GM18951 (cell line): Measurements from ENCODE around the gene VAV2.

Source experiments
- POLR2A ChIP-seq: IDR thresholded peaks from 4 replicates; pipeline ENCODE4 v1.6.1; 2011; ENCODE audit warnings: mild to moderate bottlenecking; ENCODE audit not compliant: insufficient read length, insufficient read depth; ENCODE audit errors: extremely low read depth
- in situ Hi-C: fragments of 300-500 bp; cut with MboI; formaldehyde crosslinking; loops from one replicate; pipeline ENCODE4 v1.12.0; 2022; ENCODE audit warnings: low sequenced_read_pairs, mixed read lengths, inconsistent platforms; ENCODE audit not compliant: unreplicated experiment

VAV2 gene

DNA sequence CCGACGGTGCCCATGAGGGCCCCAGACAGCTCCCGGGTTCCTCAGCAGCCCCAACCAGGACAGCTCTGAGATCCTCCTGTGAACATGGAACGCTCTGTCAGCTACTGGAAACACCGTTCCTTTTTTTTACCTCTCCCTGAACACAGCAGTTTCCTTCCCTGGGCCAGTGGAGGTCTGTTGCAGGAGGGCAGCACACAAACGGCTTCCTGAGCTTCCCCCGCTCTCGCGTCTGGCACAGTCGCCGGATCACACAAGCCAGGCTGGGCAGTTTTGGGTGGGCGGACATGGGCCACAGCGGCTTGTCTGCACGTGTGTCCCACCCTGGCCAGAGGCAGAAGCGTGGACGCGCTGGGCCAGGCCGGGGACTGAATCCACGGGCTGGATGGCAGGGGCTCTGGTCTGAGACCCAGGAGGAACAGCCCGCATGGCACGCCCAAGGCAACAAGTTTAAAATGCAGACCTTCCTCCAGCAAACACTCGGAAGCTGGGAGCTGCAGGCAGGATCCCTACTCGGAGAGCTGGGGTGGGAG, 147.2 kb downstream of the VAV2 start:
- in situ Hi-C loops = no loop called here
- no peak for TF ChIP-seq POLR2A

DNA sequence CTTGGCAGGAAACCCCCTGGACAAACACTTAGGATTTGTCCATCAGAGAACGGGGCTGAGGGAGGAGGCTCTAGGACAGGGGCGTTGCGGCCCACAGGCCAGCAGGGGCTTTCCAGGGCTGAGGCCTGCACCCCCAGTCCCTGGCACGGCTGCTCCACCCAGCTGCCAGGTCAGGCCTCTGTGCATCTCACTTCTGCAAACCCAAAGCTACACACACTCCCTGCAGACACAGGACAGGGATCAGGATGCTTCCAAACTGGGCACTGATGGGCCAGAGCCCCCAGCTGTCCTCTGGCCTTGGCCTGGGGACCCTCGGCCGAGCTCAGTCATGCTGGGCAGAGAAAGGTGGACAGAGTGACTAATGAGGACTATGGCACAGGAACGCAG, 147.7 kb downstream of the VAV2 start:
- in situ Hi-C loops = no loop called here
- no peak for TF ChIP-seq POLR2A

DNA sequence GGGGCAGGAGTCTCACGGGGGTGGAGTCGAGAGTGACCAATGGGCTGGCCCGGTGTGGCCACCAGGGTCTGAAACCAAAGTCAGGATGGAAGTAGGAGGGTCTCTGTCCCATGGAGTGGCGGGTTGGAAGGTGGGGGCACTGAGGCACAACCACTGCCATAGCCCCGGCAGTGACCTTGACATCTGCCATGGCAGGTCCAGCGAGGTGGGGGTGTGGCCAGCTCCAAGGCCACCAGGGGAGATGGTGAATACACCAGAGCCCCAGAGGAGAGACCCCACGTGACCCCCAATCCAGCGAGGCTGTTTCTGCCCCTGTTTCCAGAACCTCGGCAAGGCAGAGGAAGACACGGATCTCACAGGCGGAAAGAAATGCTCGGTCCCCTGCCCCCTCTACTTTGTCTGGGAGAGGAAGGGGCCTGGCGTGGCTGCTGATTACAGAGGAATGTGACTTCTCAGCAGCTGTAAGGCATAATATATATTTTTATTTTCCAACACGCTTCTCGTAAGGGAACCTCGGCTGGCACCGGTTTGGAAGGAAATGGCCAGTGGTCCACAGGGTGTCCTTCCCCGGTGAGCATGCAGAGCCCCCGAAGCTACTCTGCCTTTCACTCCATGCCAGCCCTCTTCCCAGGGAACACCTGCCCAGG, 148.2 kb downstream of the VAV2 start:
- in situ Hi-C loops = no loop called here
- TF ChIP-seq POLR2A = no peak

DNA sequence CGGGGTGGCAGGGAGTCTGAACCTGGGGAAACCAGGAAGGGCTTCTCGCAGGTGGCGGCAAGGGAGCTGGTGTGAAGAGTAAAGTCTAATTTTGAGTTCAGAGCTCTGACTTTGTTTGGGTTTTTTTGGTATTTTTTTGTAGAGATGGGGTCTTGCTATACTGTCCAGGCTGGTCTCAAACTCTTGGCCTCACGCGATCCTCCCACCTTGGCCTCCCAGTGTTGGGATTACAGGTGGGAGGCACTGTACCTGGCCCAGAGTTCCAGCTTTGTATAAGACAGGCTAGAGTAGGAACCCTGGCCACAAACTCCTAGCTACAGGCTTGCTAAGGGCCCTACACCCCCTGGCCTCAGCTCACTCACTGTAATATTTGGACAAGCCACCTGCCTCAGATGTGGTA, 148.9 kb downstream of the VAV2 start:
- in situ Hi-C loops = no loop called here
- TF ChIP-seq POLR2A = no peak

DNA sequence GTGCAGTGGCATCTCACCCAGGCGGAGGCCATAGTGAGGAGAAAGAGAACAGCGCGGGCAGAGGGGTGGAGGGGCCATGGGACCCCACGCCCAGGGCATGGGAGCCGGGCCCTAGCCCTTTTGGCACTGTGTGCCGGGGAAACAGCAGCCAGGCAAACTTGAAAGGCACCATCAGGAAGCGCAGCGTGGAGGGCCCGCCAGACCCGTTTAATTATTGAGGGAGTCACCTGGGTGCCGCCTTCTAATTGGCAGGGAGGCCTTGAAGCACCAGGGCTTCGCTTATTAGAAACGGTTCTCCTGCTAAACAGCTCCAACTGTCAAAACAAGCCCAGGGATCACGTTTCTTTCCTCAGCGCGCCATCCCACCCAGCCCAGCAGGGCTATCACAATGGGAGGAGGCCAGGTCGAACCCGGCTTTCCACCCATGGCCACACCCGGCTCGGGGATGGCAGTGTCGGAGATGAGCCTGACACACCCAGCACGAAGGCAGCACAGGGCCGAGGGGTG, 149.3 kb downstream of the VAV2 start:
- in situ Hi-C loops = no loop called here
- no peak for TF ChIP-seq POLR2A

DNA sequence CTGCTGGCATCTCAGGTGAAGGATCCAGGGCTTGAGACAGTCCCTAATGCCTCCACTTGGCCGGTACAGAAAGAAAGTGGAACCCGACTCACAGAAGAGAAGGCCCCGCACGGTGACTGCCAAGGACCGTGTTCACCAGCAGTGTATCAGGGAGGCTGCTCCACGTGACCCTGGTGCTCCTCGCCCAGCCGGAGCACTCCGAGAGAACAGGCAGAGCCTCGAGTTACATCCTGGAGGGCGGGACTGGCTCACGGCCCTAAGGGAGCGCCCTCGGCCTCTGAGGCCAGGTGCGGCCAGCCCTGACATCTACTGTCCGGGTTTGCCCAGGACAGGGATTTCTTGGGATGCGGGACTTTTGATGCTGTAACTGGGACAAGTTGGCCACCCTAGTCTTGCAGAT, 149.9 kb downstream of the VAV2 start:
- in situ Hi-C loops = no loop called here
- TF ChIP-seq POLR2A = no peak

DNA sequence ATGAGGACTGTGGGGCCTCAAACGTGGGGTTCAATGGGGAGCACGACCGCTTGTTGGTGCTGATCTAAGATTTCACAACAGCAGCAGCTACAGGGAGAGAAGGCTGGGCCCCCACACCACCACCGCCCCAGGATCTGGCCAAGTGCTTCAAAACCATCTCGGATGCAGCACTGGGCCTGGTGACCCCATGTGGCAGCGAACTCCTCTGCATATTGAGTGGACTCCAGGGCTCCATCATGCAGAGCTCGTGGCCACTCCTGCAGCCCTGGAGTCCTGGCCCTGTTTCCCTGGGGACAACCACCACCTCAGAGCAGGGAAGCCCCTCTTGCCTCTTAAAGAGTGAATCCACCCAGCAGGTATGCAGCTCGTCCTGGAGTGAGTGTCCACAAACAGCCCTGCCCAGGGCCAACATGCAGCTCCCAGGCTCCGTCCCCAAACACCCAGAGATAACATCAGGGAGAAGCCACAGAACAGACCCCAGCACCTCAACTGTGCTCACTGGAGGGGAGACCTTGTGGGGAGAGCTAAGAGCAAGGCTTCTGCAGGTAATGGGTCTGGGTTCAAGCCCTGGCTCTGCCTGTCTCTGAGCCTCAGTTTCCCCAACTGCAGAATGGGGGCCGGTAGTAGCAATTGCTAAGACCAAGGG, 150.8 kb downstream of the VAV2 start:
- no peak for TF ChIP-seq POLR2A
- in situ Hi-C loops = no loop called here

DNA sequence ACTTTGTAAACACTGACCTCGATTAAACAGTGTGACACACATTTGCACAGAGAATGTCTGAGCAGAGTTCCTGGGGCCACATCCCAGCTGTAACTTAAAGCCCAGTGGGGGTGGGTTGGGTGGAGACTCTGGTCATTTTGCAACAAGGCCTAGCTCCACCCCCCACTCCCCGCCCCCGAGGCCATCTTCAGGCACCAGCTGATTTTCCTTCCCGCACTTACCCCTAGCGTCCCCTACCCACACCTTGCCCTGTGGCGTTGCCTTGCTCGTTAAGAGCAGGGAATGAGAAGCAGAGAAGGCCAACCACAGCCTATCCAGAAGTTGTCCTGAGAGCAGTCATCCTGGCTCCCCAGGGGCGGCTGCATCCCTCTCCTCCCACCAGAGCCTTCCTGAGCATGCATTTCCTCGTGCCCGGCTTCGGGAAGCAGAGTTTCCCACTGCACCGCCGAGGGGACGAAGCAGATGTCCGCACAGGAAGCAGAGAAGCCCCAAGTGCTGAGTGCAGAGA, 152.2 kb downstream of the VAV2 start:
- in situ Hi-C loops = no loop called here
- no peak for TF ChIP-seq POLR2A

DNA sequence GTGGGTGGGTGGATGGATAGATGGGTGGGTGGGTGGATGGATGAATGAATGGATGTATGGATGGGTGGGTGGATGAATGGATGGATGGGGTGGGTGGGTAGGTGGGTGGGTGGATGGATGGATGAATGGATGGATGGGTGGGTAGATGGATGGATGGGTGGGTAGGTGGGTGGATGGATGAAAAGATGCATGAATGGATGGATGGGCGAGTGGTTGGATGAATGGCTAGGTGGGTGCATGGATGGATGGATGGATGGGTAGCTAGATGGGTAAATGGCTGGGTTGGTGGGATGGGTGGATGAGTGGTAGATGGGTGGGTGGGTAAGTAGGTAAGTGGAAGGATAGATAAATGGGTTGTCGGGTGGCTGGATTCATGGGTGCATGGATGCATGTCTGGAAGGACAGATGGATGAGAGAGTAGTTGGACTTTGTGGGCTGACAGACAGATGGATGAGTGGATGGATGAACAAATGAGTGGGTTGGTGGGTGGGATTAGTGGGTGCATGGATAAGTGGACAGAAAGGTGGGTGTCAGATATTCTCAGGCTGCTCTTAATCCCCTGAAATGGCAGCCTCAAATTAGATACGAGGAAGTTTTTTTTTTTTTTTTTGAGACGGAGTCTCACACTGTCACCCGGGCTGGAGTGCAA, 153.1 kb downstream of the VAV2 start:
- in situ Hi-C loops = no loop called here
- no peak for TF ChIP-seq POLR2A

DNA sequence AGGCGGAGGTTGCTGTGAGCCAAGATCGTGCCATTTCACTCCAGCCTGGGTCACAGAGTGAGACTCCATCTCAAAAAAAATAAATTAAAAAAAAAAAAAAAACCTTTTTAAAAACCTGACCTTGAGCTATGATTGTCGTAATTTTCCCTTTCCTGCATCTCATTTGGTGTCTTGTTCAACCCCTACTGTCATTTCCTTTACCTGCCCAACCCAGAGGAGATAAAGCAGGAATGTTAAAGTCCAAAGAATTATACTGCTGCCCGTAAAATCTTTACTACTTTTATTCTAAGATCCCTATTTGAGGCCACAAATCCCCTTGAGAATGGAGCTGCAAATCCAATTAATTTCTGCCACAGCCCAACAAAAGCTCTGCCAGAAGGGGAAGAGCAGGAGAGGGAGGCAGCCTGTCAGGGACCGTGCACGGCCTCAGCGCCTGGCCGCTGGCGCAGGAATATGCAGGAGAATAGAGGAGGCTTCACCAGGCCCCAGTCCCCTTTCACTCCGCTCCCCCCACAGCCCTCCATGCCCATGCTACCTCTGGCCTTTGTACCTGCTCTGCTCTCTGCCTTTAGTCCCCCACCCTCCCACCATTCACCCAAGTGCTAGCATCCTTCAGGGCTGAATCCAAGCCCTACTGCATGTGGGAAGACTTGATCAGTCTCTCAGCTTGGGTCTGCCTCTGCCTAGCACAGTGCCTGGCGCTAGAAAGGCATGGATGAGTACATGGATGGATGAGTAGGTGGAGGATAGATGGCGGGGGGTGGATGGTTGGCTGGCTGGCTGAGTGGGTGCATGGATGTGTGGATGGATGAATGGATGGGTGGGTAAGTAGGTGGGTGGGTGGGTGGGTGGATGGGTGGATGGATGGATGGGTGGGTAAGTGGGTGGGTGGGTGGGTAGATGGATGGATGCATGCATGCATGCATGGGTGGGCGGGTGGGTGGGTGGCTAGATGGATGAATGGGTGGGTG, 154.2 kb downstream of the VAV2 start:
- TF ChIP-seq POLR2A = no peak
- in situ Hi-C loops = no loop called here

DNA sequence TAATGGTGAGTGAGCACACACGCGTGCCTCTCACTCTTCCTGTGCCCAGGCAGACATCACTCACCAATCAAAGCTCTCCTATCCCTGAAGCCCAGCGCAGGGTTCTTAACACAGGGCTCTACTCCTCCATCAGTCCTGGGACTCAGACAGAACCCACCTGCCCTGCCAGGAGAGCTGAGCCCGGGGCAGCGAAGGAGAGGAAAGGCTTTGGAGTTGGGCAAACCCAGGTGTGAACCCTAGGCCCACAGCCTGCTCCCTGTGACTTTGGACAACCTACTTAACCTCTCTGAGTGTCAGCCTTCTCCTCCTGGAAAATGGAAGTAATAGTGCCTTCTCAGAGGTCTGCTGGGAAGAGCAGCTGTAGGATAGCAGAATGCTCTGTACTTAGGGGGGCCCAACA, 155.3 kb downstream of the VAV2 start:
- TF ChIP-seq POLR2A = no peak
- in situ Hi-C loops = no loop called here

DNA sequence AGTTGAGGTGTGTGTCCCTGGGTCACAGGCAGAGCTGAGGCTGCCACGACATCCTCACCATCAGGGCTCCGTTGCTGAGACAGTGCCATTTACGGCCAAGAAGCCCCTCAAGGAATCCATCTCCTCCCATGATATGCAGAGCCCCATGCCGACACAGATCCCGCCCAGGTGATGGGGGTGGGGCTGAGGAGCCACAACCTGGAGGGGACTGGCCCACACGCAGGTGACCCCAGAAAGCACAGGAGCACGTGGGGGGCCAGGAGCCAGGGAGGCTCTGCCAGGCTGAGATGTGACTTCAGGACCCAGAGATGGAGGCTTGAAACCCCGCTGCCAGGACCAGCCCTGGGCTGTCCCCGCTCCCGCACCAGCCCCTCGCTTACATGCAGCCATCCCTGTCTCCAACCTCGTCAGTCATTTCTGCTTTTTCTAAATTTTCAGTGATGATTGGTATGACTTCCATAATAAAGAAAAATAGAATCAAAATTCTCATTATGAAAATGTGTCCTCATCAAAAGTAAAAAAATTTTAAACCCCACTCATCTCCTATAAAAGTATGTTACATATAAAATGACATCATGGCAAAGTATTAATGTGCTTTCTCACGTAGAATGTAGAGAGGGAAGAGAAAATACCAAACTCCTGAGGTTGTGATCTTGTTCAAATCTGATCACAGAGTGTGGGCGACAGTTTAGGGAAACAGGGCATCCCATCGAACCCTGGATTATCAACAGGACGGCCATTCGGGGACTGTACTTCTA, 155.9 kb downstream of the VAV2 start:
- in situ Hi-C loops = no loop called here
- no peak for TF ChIP-seq POLR2A
